ENCODE measurements around the gene DZIP3.

The DZIP3 gene

DNA sequence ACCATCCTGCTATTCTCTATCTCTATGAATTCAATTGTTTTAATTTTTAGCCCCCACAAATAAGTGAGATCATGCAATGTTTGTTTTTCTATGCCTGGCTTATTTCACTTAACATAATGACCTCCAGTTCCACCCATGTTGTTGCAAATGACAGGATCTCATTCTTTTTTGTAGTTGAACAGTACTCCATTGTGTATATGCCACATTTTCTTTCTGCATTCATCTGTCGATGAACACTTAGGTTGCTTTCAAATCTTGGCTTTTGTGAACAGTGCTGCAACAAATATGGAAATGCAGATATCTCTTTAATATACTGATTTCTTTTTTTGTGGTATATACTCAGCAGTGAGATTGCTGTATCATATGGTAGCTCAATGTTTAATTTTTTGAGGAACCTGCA lies 108.9 kb downstream of the DZIP3 start:
- TF ChIP-seq, protein P1, sequence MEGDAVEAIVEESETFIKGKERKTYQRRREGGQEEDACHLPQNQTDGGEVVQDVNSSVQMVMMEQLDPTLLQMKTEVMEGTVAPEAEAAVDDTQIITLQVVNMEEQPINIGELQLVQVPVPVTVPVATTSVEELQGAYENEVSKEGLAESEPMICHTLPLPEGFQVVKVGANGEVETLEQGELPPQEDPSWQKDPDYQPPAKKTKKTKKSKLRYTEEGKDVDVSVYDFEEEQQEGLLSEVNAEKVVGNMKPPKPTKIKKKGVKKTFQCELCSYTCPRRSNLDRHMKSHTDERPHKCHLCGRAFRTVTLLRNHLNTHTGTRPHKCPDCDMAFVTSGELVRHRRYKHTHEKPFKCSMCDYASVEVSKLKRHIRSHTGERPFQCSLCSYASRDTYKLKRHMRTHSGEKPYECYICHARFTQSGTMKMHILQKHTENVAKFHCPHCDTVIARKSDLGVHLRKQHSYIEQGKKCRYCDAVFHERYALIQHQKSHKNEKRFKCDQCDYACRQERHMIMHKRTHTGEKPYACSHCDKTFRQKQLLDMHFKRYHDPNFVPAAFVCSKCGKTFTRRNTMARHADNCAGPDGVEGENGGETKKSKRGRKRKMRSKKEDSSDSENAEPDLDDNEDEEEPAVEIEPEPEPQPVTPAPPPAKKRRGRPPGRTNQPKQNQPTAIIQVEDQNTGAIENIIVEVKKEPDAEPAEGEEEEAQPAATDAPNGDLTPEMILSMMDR (IDR thresholded peaks at IDR 0.05; ENCODE audit: low read depth, low read length) = no peak
- TF ChIP-seq, protein P2, sequence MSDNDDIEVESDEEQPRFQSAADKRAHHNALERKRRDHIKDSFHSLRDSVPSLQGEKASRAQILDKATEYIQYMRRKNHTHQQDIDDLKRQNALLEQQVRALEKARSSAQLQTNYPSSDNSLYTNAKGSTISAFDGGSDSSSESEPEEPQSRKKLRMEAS (IDR thresholded peaks at IDR 0.05; ENCODE audit: low read depth, low read length) = no peak
- TF ChIP-seq POLR2A (IDR thresholded peaks at IDR 0.05; ENCODE audit: extremely low read depth, insufficient read length) = no peak
- no peak for TF ChIP-seq MYC (IDR thresholded peaks at IDR 0.05; ENCODE audit: low read depth, low read length)
- no peak for DNase-seq (ENCODE audit: low read depth)

DNA sequence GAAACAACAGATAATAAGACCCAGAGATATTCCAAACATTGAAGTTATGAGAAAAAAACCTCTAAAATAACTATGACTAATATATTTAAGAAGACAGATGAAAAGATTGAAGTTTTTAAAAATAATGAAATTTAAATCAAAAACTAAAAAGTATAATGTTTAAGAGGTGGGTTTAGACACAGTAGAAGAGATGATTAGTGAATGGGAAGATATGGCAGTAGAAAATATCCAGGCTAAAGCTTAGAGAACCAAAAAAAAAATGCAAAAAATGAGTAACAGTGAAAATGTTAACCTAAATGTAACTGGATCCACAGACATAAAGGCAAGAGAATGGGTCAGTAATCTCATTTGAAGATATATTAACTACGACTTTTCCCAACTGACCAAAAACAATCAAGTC lies 115.5 kb downstream of the DZIP3 start:
- TF ChIP-seq MYC (IDR thresholded peaks at IDR 0.05; ENCODE audit: low read depth, low read length) (no peak), POLR2A (IDR thresholded peaks at IDR 0.05; ENCODE audit: extremely low read depth, insufficient read length) (no peak)
- TF ChIP-seq, protein P1 (IDR thresholded peaks at IDR 0.05; ENCODE audit: low read depth, low read length) = no peak
- TF ChIP-seq, protein P2 (IDR thresholded peaks at IDR 0.05; ENCODE audit: low read depth, low read length) = no peak
- no peak overlapping the region for H3K4me3 ChIP-seq (ENCODE audit: low read depth, low read length)
- no peak for DNase-seq (ENCODE audit: low read depth)

More for the DNA sequence above, 108.9 kb downstream of the DZIP3 start:
- no peak overlapping the region for H3K4me3 ChIP-seq (ENCODE audit: low read depth, low read length)

DNA sequence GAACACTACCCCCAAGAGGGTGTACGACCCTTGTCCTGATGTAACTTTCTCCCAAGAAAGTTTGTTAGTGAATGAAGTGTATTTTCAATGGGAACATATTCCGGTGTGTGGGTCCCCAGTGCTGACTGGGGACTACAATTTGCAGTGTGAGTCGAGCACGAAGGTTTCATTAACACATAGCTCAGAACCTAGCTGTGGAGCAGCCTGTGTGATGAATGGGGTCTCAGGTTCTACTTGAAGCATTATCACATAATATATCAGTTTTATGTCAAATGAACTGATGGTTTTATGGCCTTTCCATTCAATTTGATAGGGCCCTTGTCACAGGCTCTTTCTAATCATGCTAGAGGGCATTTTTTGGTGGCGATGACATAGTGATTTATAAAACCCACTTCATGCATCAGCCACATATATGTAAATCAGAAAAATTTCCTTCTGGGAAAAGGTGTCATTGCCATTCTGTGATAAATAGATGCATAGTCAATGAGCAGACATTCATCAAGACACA lies 123.5 kb downstream of the DZIP3 start:
- no peak overlapping the region for H3K4me3 ChIP-seq (ENCODE audit: low read depth, low read length)
- TF ChIP-seq, protein P2 (IDR thresholded peaks at IDR 0.05; ENCODE audit: low read depth, low read length) = no peak
- TF ChIP-seq, protein P1 (IDR thresholded peaks at IDR 0.05; ENCODE audit: low read depth, low read length) = no peak
- TF ChIP-seq POLR2A (IDR thresholded peaks at IDR 0.05; ENCODE audit: extremely low read depth, insufficient read length) (no peak), MYC (IDR thresholded peaks at IDR 0.05; ENCODE audit: low read depth, low read length) (no peak)
- no peak for DNase-seq (ENCODE audit: low read depth)

DNA sequence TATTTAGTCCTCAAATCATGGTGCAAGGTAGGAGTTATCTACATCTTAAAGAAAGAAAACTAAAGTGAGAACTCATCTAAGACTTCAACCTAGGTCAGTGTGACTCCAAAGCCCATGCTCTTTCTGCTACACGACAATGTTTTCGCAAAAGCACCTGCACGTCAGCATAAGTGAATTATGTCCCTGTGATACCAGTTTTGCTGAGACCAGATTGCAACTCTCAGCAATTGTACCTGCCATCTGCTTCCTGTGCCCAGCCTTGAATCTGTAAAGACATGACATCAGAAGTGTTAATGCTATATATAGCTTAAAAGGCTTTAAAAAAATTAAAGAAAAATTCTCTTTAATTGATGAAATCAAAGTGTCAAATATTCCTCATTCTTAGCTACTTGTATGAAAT lies 124.3 kb downstream of the DZIP3 start:
- TF ChIP-seq POLR2A (IDR thresholded peaks at IDR 0.05; ENCODE audit: extremely low read depth, insufficient read length) (no peak), MYC (IDR thresholded peaks at IDR 0.05; ENCODE audit: low read depth, low read length) (no peak)
- TF ChIP-seq, protein P2 (IDR thresholded peaks at IDR 0.05; ENCODE audit: low read depth, low read length) = no peak
- TF ChIP-seq, protein P1 (IDR thresholded peaks at IDR 0.05; ENCODE audit: low read depth, low read length) = no peak
- DNase-seq (ENCODE audit: low read depth) = no peak
- H3K4me3 ChIP-seq (ENCODE audit: low read depth, low read length) = no peak overlapping the region

DNA sequence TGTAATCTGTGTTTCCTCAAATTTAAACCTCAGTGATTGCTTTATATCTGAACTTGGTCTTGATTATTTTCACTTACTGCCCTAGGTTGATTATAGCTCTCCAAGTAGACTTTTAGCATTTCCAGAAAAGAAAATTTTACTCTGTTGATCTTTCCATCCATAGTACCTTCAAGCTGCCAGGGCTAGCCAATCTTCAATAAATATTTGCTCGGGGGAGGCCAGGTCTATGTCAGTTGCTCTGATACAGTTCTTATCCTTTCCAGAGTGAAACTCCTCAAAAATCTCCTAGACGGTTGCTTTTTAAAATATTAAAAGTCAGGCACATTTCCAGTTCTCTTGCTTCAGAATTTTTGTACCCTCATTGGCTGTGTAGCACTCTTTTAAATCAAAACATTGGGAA lies 128.9 kb downstream of the DZIP3 start:
- DNase-seq (ENCODE audit: low read depth) = no peak
- no peak overlapping the region for H3K4me3 ChIP-seq (ENCODE audit: low read depth, low read length)
- TF ChIP-seq MYC (IDR thresholded peaks at IDR 0.05; ENCODE audit: low read depth, low read length) (no peak), POLR2A (IDR thresholded peaks at IDR 0.05; ENCODE audit: extremely low read depth, insufficient read length) (no peak)
- TF ChIP-seq, protein P2 (IDR thresholded peaks at IDR 0.05; ENCODE audit: low read depth, low read length) = no peak
- TF ChIP-seq, protein P1 (IDR thresholded peaks at IDR 0.05; ENCODE audit: low read depth, low read length) = no peak
